Lower leg skin (tissue), 4 donors: ENCODE data around the gene DTWD2. TPM values are rescaled to one million over a fixed set of nuclear protein-coding genes. Genes with fewer than 3 reads are reported as not detected.

Experiments used
- DNase-seq, 2 donors: peaks; one replicate each; pipeline ENCODE4 v3.0.0-alpha.2; 2019; ENCODE audit warnings: low spot score in 2 of 2
- H3K4me3 ChIP-seq: fragments of 200-600 bp; sonication (generic); 2 replicates; pipeline ENCODE4 v1.5.1; 2017; ENCODE audit warnings: mild to moderate bottlenecking, low read depth; ENCODE audit not compliant: poor library complexity, severe bottlenecking
- CTCF ChIP-seq, 3 donors: fragments of 450-650 bp; IDR thresholded peaks; one replicate each; pipeline ENCODE4 v1.5.1; 2016; ENCODE audit warnings: antibody characterized with exemption in 3 of 3, mild to moderate bottlenecking in 3 of 3, moderate library complexity in 2 of 3
- POLR2A ChIP-seq, 2 donors: fragments of 450-650 bp; IDR thresholded peaks; one replicate each; pipeline ENCODE4 v1.6.1; 2016 to 2017; ENCODE audit warnings: antibody characterized with exemption in 2 of 2, mild to moderate bottlenecking in 1 of 2, moderate library complexity in 1 of 2
- WGBS, 2 donors: methylation state at CpG; one replicate each; pipeline ENCODE4 v1.1.5; 2018; 5-methylcytosine and 5-hydroxymethylcytosine counted together
- intact Hi-C: fragments of 100-400 bp; cut with DNase I; formaldehyde crosslinking; loops from one replicate; pipeline ENCODE4 v1.15.0; 2023; ENCODE audit warnings: low total_unique reads
- total RNA-seq, 4 donors: library from RNA; depleted of rRNA; stranded (reverse); fragments of >200 nt; gene quantifications; one replicate each; pipeline ENCODE4 v1.1.0, GENCODE V29; 2016

The DTWD2 gene
- total RNA-seq, 4 donors from 2014 or later = 4.8 to 15.6 (median 9.4) TPM

GRCh38 chr5:118806571-118806970, 181.8 kb downstream of the DTWD2 start:
- H3K4me3 ChIP-seq = no peak overlapping the region
- intact Hi-C loops = no loop called here
- TF ChIP-seq CTCF (IDR thresholded peaks at IDR 0.05) = no peak
- TF ChIP-seq POLR2A (IDR thresholded peaks at IDR 0.05) = no peak
- 90 to 93% methylated on average over 4 of the region's 4 CpGs for WGBS, 2 donors
- DNase-seq = no peak

GRCh38 chr5:118802335-118802734, 186.0 kb downstream of the DTWD2 start:
- no peak for DNase-seq
- no peak overlapping the region for H3K4me3 ChIP-seq
- intact Hi-C loops = no loop called here
- WGBS, 2 donors = 89 to 91% methylated on average over 2 of the region's 2 CpGs
- TF ChIP-seq CTCF (IDR thresholded peaks at IDR 0.05) = no peak
- no peak for TF ChIP-seq POLR2A (IDR thresholded peaks at IDR 0.05)

- no peak overlapping the region for H3K4me3 ChIP-seq
- no peak for DNase-seq
- WGBS, 2 donors = 78 to 88% methylated on average over 3 of the region's 3 CpGs
- TF ChIP-seq CTCF (IDR thresholded peaks at IDR 0.05) (no peak), POLR2A (IDR thresholded peaks at IDR 0.05) (no peak)
- intact Hi-C loops = no loop called here
Observed at GRCh38 chr5:118796081-118796480, 192.3 kb downstream of the DTWD2 start.

GRCh38 chr5:118794281-118794680, 194.1 kb downstream of the DTWD2 start:
- no peak overlapping the region for H3K4me3 ChIP-seq
- WGBS, 2 donors = 83 to 91% methylated on average over 3 of the region's 3 CpGs
- TF ChIP-seq CTCF (IDR thresholded peaks at IDR 0.05) = no peak
- TF ChIP-seq POLR2A (IDR thresholded peaks at IDR 0.05) = no peak
- intact Hi-C loops = no loop called here
- DNase-seq = no peak

- TF ChIP-seq CTCF (IDR thresholded peaks at IDR 0.05) = no peak
- TF ChIP-seq POLR2A (IDR thresholded peaks at IDR 0.05) = no peak
- H3K4me3 ChIP-seq = no peak overlapping the region
- 67 to 73% methylated on average over 2 of the region's 2 CpGs for WGBS, 2 donors
- intact Hi-C loops = no loop called here
- no peak for DNase-seq
Observed at GRCh38 chr5:118793652-118794051, 194.7 kb downstream of the DTWD2 start.

- intact Hi-C loops = no loop called here
- 86% methylated on average over 3 of the region's 3 CpGs for WGBS, 2 donors
- no peak for TF ChIP-seq POLR2A (IDR thresholded peaks at IDR 0.05)
- no peak for DNase-seq
- no peak overlapping the region for H3K4me3 ChIP-seq
Observed at GRCh38 chr5:118793091-118793490, 195.3 kb downstream of the DTWD2 start.
